Measurements from ENCODE around the gene DLG2.
"Not testable (repeated sequence)": the region's sequence is repeated elsewhere in the genome, so short reads cannot be mapped to it uniquely, and the experiment has no call there.

- not testable (repeated sequence) for TF ChIP-seq CTCF, POLR2A (IDR thresholded peaks at IDR 0.05)
These were observed 2039.3 kb downstream of the DLG2 start for GRCh38 chr11:83587797-83588196.

Data from ovary (tissue), 3 donors.